LNCaP clone FGC (cell line): ENCODE results near the gene RRAS.

Source experiments
- DNase-seq: peaks from one replicate; pipeline ENCODE4 v3.0.0-alpha.2; 2011; ENCODE audit warnings: low read depth
- H3K4me3 ChIP-seq: 2 replicates; pipeline ENCODE4 v1.5.1; 2011; ENCODE audit warnings: mild to moderate bottlenecking, low read depth, low read length, control low read depth
- CTCF ChIP-seq: IDR thresholded peaks from 2 replicates; pipeline ENCODE4 v1.5.1; 2012; ENCODE audit warnings: mild to moderate bottlenecking; ENCODE audit not compliant: control insufficient read depth, insufficient read depth; ENCODE audit errors: extremely low read depth

Gene RRAS

GRCh38 chr19:49589502-49589905, 50.4 kb downstream of the RRAS start:
- TF ChIP-seq CTCF: no peak
- H3K4me3 ChIP-seq: no peak overlapping the region
- DNase-seq: no peak

- TF ChIP-seq CTCF: no peak
- no peak overlapping the region for H3K4me3 ChIP-seq
- no peak for DNase-seq
These were observed 51.4 kb downstream of the RRAS start for GRCh38 chr19:49588365-49589122.

GRCh38 chr19:49587227-49587626, 52.7 kb downstream of the RRAS start:
- DNase-seq: no peak
- no peak for TF ChIP-seq CTCF
- no peak overlapping the region for H3K4me3 ChIP-seq
